Keratinocyte (primary cell): ENCODE measurements around the gene CYP3A4. TPM values are rescaled to one million over a fixed set of nuclear protein-coding genes. Genes with fewer than 3 reads are reported as not detected.

Experiments used
- DNase-seq: peaks from one replicate; pipeline ENCODE4 v3.0.0-alpha.2; 2011; ENCODE audit warnings: low read depth, missing footprints, low spot score
- FAIRE-seq: peaks from 2 replicates; lab custom pipeline; 2011; peaks lifted over from hg19 to GRCh38; lab: Jason Lieb, UNC
- H2AFZ ChIP-seq: 2 replicates; pipeline ENCODE4 v1.6.0; 2012; ENCODE audit warnings: low read length, control low read depth, inconsistent platforms; ENCODE audit not compliant: control insufficient read depth
- H3K27ac ChIP-seq: 2 replicates; pipeline ENCODE4 v1.5.1; 2011; ENCODE audit warnings: low read length; ENCODE audit not compliant: control insufficient read depth, insufficient read depth
- H3K27me3 ChIP-seq: 3 replicates; pipeline ENCODE4 v1.6.0; 2011; ENCODE audit warnings: low read length; ENCODE audit not compliant: control insufficient read depth, insufficient read depth; ENCODE audit errors: extremely low read depth
- H3K36me3 ChIP-seq, 2 experiments: 2 replicates in 1 of 2; 3 replicates in 1 of 2; pipeline ENCODE4 v1.5.1; 2011; ENCODE audit warnings: low read length in 2 of 2, mild to moderate bottlenecking in 1 of 2; ENCODE audit not compliant: control insufficient read depth in 2 of 2, insufficient read depth in 2 of 2; ENCODE audit errors: extremely low read depth in 1 of 2
- H3K4me1 ChIP-seq: 3 replicates; pipeline ENCODE4 v1.5.1; 2011; ENCODE audit warnings: low read length; ENCODE audit not compliant: control insufficient read depth, insufficient read depth; ENCODE audit errors: extremely low read depth
- H3K4me2 ChIP-seq: 3 replicates; pipeline ENCODE4 v1.6.0; 2011; ENCODE audit warnings: low read depth, low read length; ENCODE audit not compliant: control insufficient read depth, insufficient read depth; ENCODE audit errors: extremely low read depth
- H3K4me3 ChIP-seq, 3 experiments: fragments of 200-600 bp in 1 of 3; sonication (generic) in 1 of 3; 2 replicates in 2 of 3; 3 replicates in 1 of 3; pipeline ENCODE4 v1.5.1; 2011 to 2016; ENCODE audit warnings: low read length in 3 of 3, mild to moderate bottlenecking in 3 of 3, control low read depth in 2 of 3, inconsistent platforms in 1 of 3, low read depth in 1 of 3, mixed read lengths in 1 of 3, mixed run types in 1 of 3, moderate library complexity in 1 of 3; ENCODE audit not compliant: control insufficient read depth in 2 of 3, insufficient read depth in 2 of 3; ENCODE audit errors: extremely low read depth in 1 of 3
- H3K79me2 ChIP-seq: 2 replicates; pipeline ENCODE4 v1.6.0; 2012; ENCODE audit warnings: low read length; ENCODE audit not compliant: control insufficient read depth, insufficient read depth
- H3K9ac ChIP-seq: 3 replicates; pipeline ENCODE4 v1.6.0; 2011; ENCODE audit warnings: low read length; ENCODE audit not compliant: control insufficient read depth, insufficient read depth; ENCODE audit errors: extremely low read depth
- H3K9me1 ChIP-seq: 3 replicates; pipeline ENCODE4 v1.6.0; 2011; ENCODE audit warnings: low read length; ENCODE audit not compliant: control insufficient read depth, insufficient read depth; ENCODE audit errors: extremely low read depth
- H3K9me3 ChIP-seq: 2 replicates; pipeline ENCODE4 v1.5.1; 2012; ENCODE audit warnings: low read depth, low read length; ENCODE audit not compliant: control insufficient read depth
- H4K20me1 ChIP-seq: 3 replicates; pipeline ENCODE4 v1.6.0; 2011; ENCODE audit warnings: low read length; ENCODE audit not compliant: control insufficient read depth, insufficient read depth; ENCODE audit errors: extremely low read depth
- CTCF ChIP-seq, 3 experiments: IDR thresholded peaks in 1 of 3; conservative IDR thresholded peaks in 1 of 3; optimal IDR thresholded peaks in 1 of 3; 2 replicates in 2 of 3; 3 replicates in 1 of 3; pipeline versions ENCODE3 to v1.5.1; 2011; ENCODE audit warnings: low read length in 3 of 3, mild to moderate bottlenecking in 3 of 3, moderate library complexity in 2 of 3, control low read depth in 1 of 3, inconsistent platforms in 1 of 3; ENCODE audit not compliant: insufficient read depth in 2 of 3; ENCODE audit errors: extremely low read depth in 1 of 3
- EZH2 ChIP-seq: IDR thresholded peaks from one replicate; pipeline ENCODE4 v1.6.1; 2012; ENCODE audit warnings: inconsistent platforms, mild to moderate bottlenecking, low read length, moderate library complexity
- dilution Hi-C: fragments of 300-500 bp; cut with MboI; formaldehyde crosslinking; loops from one replicate; pipeline ENCODE4 v1.7.0; 2020; ENCODE audit warnings: low sequenced_read_pairs; ENCODE audit not compliant: extremely low pct_ligation_motif_present
- polyA plus RNA-seq, 5 experiments: library from polyadenylated mRNA; depleted of rRNA in 3 of 5; stranded (reverse) in 3 of 5; stranded (forward) in 1 of 5; unstranded in 1 of 5; fragments of >200 nt; gene quantifications; 1 replicate in 1 of 5; 2 replicates in 3 of 5; 3 replicates in 1 of 5; pipeline versions ENCODE4 v1.2.1 to v1.2.3, GENCODE V29; 2011 to 2012; ENCODE audit warnings: missing spikeins in 2 of 5, low read depth in 1 of 5, low replicate concordance in 1 of 5

CYP3A4 gene
- polyA plus RNA-seq, 1 donor (not counting 4 experiments of a cell fraction or from before 2014, with no cell fraction given) = not detected

GRCh38 chr7:99720800-99721595 lies 63.0 kb downstream of the CYP3A4 start:
- TF ChIP-seq EZH2 (no peak), CTCF (optimal IDR thresholded peaks at IDR 0.05 in 1 of 3, IDR thresholded peaks at IDR 0.05 in 1 of 3, conservative IDR thresholded peaks at IDR 0.05 in 1 of 3; ENCODE audit: extremely low read depth in 1 of 3, insufficient read depth in 2 of 3, low read length in 3 of 3) (no peak)
- no peaks in the 10 kb centered on the region for H3K27me3 ChIP-seq
- dilution Hi-C loops = no loop called here
- no peak overlapping the region for H2AFZ ChIP-seq
- FAIRE-seq = no peak
- no peak overlapping the region for H3K9ac ChIP-seq
- no peaks in the 10 kb centered on the region for H4K20me1 ChIP-seq
- no peaks in the 10 kb centered on the region for H3K9me3 ChIP-seq
- H3K79me2 ChIP-seq = no peaks in the 10 kb centered on the region
- no peaks in the 10 kb centered on the region for H3K4me1 ChIP-seq
- no peaks in the 10 kb centered on the region for H3K36me3 ChIP-seq
- H3K4me3 ChIP-seq = no peak overlapping the region
- H3K4me2 ChIP-seq = no peak overlapping the region
- no peak overlapping the region for H3K27ac ChIP-seq
- no peak for DNase-seq
- H3K9me1 ChIP-seq = no peaks in the 10 kb centered on the region

DNA sequence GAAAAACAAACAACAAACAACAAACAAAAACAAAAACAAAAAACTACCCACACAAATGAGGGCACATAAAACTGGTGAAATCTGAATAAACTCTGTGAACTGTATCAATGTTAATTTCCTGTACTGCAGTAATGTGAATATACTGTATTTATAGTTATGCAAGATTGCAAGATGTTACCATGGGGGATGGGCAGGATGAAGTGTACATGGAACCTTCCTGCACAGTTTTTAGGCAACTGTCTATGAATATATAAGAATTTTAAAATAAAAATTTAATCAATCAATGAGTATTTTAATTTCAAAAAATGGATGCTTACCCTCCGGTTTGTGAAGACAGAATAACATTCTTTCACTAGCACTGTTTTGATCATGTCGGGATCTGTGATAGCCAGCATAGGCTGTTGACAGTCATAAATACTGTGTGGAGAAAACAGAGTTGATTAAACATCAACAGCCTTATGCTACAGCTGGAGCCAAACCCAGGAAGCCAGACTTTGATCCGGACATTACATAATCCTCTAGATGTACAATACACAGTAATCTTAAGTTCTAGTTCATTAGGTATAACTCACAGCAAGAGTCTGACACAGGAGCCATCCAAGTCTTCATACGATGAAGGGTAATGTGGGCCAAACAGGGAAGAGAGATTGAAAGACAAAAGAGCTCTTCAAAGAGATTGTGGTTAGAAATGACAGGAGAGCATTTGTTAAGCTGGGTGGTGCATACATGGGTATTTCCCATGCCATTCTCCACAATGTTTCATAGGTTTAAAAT lies 63.8 kb downstream of the CYP3A4 start:
- no peaks in the 10 kb centered on the region for H3K36me3 ChIP-seq
- no peak overlapping the region for H3K27ac ChIP-seq
- no peak for DNase-seq
- no peaks in the 10 kb centered on the region for H3K4me1 ChIP-seq
- H3K9me1 ChIP-seq = no peaks in the 10 kb centered on the region
- no peak overlapping the region for H3K4me3 ChIP-seq
- no peak for TF ChIP-seq EZH2
- no peak for TF ChIP-seq CTCF (optimal IDR thresholded peaks at IDR 0.05 in 1 of 3, IDR thresholded peaks at IDR 0.05 in 1 of 3, conservative IDR thresholded peaks at IDR 0.05 in 1 of 3; ENCODE audit: extremely low read depth in 1 of 3, insufficient read depth in 2 of 3, low read length in 3 of 3)
- no peaks in the 10 kb centered on the region for H3K79me2 ChIP-seq
- no peak for FAIRE-seq
- H4K20me1 ChIP-seq = no peaks in the 10 kb centered on the region
- H3K27me3 ChIP-seq = no peaks in the 10 kb centered on the region
- no peaks in the 10 kb centered on the region for H3K9me3 ChIP-seq
- no peak overlapping the region for H3K4me2 ChIP-seq
- dilution Hi-C loops = no loop called here
- H2AFZ ChIP-seq = no peak overlapping the region
- H3K9ac ChIP-seq = no peak overlapping the region
